Astrocyte of the cerebellum (primary cell): ENCODE data around the gene NRIP3.
"Not testable (repeated sequence)": the region's sequence is repeated elsewhere in the genome, so short reads cannot be mapped to it uniquely, and the experiment has no call there.

ENCODE experiments used
- DNase-seq: peaks from one replicate; pipeline ENCODE4 v3.0.0-alpha.2; 2011; ENCODE audit warnings: low read depth
- H3K4me3 ChIP-seq: 2 replicates; pipeline ENCODE4 v1.5.1; 2011; ENCODE audit warnings: mild to moderate bottlenecking, low read depth, low read length, moderate library complexity
- CTCF ChIP-seq: IDR thresholded peaks from 2 replicates; pipeline ENCODE4 v1.5.1; 2012; ENCODE audit warnings: low read length, low read depth, moderate library complexity, mild to moderate bottlenecking; ENCODE audit errors: missing control alignments
- in situ Hi-C: cut with HindIII; loops from 2 replicates; pipeline ENCODE4 v1.10.0; 2017; ENCODE audit warnings: low sequenced_read_pairs

The NRIP3 gene

GRCh38 chr11:9017773-9018172 is 14.0 kb upstream of the NRIP3 start:
- H3K4me3 ChIP-seq: no peak overlapping the region
- no peak for DNase-seq
- TF ChIP-seq CTCF: no peak
- in situ Hi-C loops: no loop called here

DNA sequence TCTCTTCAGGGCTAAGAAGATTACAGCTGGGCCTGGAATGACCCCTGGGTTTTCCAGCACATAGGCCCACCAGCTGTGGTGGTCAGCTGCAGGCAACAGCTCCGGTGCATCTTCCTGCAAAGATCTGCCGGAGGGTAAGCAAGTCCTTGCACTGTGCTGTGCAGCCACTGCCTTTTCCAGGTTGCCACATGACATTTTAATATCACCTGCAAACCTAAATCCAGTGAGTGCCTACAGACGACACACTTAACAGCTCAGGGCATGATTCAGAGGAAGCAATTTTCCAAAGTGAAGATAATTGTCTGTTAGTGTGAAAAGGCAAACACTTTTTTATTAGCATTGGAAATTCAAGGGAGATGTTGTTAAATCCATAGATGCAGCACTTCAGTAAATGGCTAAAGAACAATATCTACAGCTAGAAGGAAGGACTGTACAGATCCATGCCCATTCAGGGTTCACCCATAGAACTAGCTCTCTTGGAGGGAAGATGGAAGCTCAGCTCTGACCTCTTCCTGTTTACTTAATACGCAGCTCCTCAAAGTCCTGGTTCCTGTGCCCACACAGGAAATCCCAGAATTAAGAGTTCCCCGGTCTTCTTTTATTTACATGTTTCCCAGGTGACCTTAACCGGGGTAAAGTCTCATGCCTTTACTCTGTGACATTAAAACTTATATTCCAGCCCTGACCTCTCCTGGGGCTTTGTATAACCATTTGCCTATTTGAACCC is 13.3 kb upstream of the NRIP3 start:
- in situ Hi-C loops: no loop called here
- DNase-seq: no peak

GRCh38 chr11:9015677-9016076 is 11.9 kb upstream of the NRIP3 start:
- in situ Hi-C loops: no loop called here
- peak; percentile 69 for DNase-seq
- TF ChIP-seq CTCF: peak; percentile 83
- H3K4me3 ChIP-seq: no peak overlapping the region

More for the DNA sequence above, 13.3 kb upstream of the NRIP3 start:
- H3K4me3 ChIP-seq: no peak overlapping the region
- TF ChIP-seq CTCF: no peak

DNA sequence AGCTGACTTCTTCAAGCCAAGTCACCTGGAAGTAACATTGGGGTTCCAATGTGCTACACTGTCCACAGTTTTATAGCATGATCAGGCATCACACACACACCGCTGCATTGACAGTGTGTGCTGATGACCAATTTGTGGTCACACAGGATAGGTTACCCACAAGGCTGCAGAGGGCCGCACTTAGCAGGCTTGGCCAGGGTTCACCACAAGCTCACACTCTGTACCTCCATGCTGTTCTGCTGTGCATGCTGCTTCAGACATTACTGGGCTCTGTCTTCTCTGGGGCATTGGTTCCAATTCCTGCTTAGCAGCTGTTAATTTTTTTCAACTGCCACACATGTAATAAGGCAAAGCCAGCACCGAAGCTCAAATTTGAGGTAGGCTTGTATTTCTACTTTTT is 11.0 kb upstream of the NRIP3 start:
- no peak for TF ChIP-seq CTCF
- in situ Hi-C loops: no loop called here
- DNase-seq: no peak
- no peak overlapping the region for H3K4me3 ChIP-seq

GRCh38 chr11:9013373-9013772 is 9.6 kb upstream of the NRIP3 start:
- no peak for DNase-seq
- no peak for TF ChIP-seq CTCF
- in situ Hi-C loops: no loop called here
- no peak overlapping the region for H3K4me3 ChIP-seq

DNA sequence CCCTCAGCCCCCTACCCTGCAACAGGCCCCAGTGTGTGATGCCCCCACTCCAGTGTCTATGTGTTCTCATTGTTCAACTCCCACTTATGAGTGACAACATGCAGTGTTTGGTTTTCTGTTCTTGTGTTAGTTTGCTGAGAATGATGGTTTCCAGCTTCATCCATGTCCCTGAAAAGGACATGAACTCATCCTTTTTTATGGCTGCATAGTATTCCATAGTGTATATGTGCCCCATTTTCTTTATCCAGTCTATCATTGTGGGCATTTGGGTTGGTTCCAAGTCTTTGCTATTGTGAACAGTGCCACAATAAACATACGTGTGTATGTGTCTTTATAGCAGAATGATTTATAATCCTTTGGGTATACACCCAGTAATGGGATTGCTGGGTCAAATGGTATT is 5.7 kb upstream of the NRIP3 start:
- in situ Hi-C loops, DNase-seq, H3K4me3 ChIP-seq: not testable (repeated sequence)

DNA sequence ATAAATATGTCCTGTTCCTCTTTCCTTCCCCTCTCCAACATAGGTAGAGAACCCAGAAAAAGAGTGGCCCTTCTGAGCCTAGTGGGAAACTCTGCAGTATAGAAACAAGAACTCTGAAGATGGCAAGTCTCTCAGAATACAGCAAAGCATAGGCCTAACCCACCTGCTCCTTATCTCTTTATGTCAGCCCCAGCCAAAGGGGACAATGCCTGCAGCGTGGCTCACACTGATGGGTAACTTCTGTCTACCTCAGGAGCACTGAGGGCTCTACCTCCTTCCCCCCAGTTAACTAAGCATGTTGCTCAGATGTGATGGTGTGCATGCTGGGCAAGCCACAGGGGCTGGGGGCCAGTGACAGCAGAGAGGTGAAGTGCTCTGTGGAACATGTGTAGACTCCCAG is 4.9 kb upstream of the NRIP3 start:
- in situ Hi-C loops: no loop called here
- no peak for DNase-seq

More for the DNA sequence above, 4.9 kb upstream of the NRIP3 start:
- H3K4me3 ChIP-seq: no peak overlapping the region
- TF ChIP-seq CTCF: no peak
